H1 (cell line): ENCODE data around the gene HIVEP3. TPM values are rescaled to one million over a fixed set of nuclear protein-coding genes. Genes with fewer than 3 reads are reported as not detected.

Experiments used
- CTCF ChIA-PET: fragments of 300-600 bp; sonication (Branson Sonifier 250); formaldehyde crosslinking; loops from one replicate; lab custom pipeline; 2021; ENCODE audit not compliant: partially characterized antibody; lab: Charles Lee
- POLR2A ChIA-PET: fragments of 300-600 bp; sonication (Branson Sonifier 250); formaldehyde crosslinking; loops from one replicate; lab custom pipeline; 2021; ENCODE audit warnings: inconsistent platforms; ENCODE audit not compliant: partially characterized antibody; lab: Charles Lee
- DNase-seq, 2 experiments: peaks; one replicate each; pipeline versions ENCODE4 v3.0.0 to v3.0.0-alpha.2; 2010 to 2022; ENCODE audit warnings: low spot score in 2 of 2, low read depth in 1 of 2, mixed read lengths in 1 of 2
- FAIRE-seq: peaks from 2 replicates; lab custom pipeline; 2011; peaks lifted over from hg19 to GRCh38; lab: Jason Lieb, UNC
- H2AFZ ChIP-seq: 2 replicates; pipeline ENCODE4 v1.8.1; 2012; ENCODE audit warnings: low read length, inconsistent platforms
- H2AK5ac ChIP-seq: 2 replicates; pipeline ENCODE4 v1.6.1; 2013; ENCODE audit warnings: low read depth, low read length
- H2BK120ac ChIP-seq: replicated peaks from 2 replicates; pipeline ENCODE3; 2013; ENCODE audit warnings: low read depth, low read length, inconsistent platforms
- H2BK12ac ChIP-seq: 2 replicates; pipeline ENCODE4 v1.6.1; 2013; ENCODE audit warnings: low read depth, low read length
- H2BK15ac ChIP-seq: 2 replicates; pipeline ENCODE4 v1.6.1; 2013; ENCODE audit warnings: low read length
- H2BK20ac ChIP-seq: 2 replicates; pipeline ENCODE4 v1.6.1; 2013; ENCODE audit warnings: low read length
- H2BK5ac ChIP-seq: 2 replicates; pipeline ENCODE4 v1.6.1; 2013; ENCODE audit warnings: low read depth, low read length
- H3K14ac ChIP-seq: 2 replicates; pipeline ENCODE4 v1.6.1; 2013; ENCODE audit warnings: inconsistent platforms; ENCODE audit not compliant: insufficient read length
- H3K18ac ChIP-seq: 2 replicates; pipeline ENCODE4 v1.6.1; 2013; ENCODE audit warnings: low read length; ENCODE audit errors: extremely low read depth
- H3K23ac ChIP-seq: 2 replicates; pipeline ENCODE4 v1.6.1; 2013; ENCODE audit warnings: inconsistent platforms; ENCODE audit not compliant: insufficient read length
- H3K23me2 ChIP-seq: 2 replicates; pipeline ENCODE4 v1.6.1; 2013; ENCODE audit warnings: low read depth, low read length
- H3K27ac ChIP-seq: 2 replicates; pipeline ENCODE4 v1.6.1; 2011; ENCODE audit warnings: low read depth, low read length, inconsistent platforms
- H3K27me3 ChIP-seq, 4 experiments: replicated peaks in 1 of 4; 1 replicate in 1 of 4; 2 replicates in 3 of 4; pipeline versions ENCODE4 v1.6.1 to v1.8.1; 2011 to 2013; ENCODE audit warnings: low read length in 3 of 4, mild to moderate bottlenecking in 3 of 4, inconsistent platforms in 2 of 4, mixed read lengths in 2 of 4, moderate library complexity in 1 of 4; ENCODE audit not compliant: control insufficient read depth in 3 of 4, insufficient read depth in 3 of 4; ENCODE audit errors: extremely low read depth in 1 of 4
- H3K36me3 ChIP-seq, 4 experiments: 2 replicates each; pipeline versions ENCODE4 v1.6.1 to v1.8.1; 2011 to 2013; ENCODE audit warnings: mild to moderate bottlenecking in 4 of 4, low read length in 3 of 4, moderate library complexity in 2 of 4, control low read depth in 1 of 4, inconsistent platforms in 1 of 4; ENCODE audit not compliant: insufficient read depth in 4 of 4, control insufficient read depth in 2 of 4
- H3K4ac ChIP-seq: replicated peaks from 2 replicates; pipeline ENCODE3; 2013; ENCODE audit warnings: low read length, low read depth, mixed read lengths, inconsistent platforms; ENCODE audit not compliant: insufficient read length
- H3K4me1 ChIP-seq, 4 experiments: replicated peaks in 1 of 4; 1 replicate in 1 of 4; 2 replicates in 3 of 4; pipeline versions ENCODE4 v1.6.1 to v1.8.1; 2011 to 2013; ENCODE audit warnings: low read length in 3 of 4, inconsistent platforms in 2 of 4, mixed read lengths in 1 of 4; ENCODE audit not compliant: insufficient read depth in 4 of 4, control insufficient read depth in 3 of 4
- H3K4me2 ChIP-seq, 2 experiments: 2 replicates each; pipeline versions ENCODE4 v1.6.1 to v1.8.1; 2011 to 2013; ENCODE audit warnings: low read depth in 2 of 2, low read length in 2 of 2, control low read depth in 1 of 2, inconsistent platforms in 1 of 2, mild to moderate bottlenecking in 1 of 2; ENCODE audit not compliant: insufficient read depth in 1 of 2
- H3K4me3 ChIP-seq, 4 experiments: fragments of 200-600, 300-600 bp in 1 of 4; sonication (generic), shearing (Covaris generic), sonication (Bioruptor Twin) in 1 of 4; 2 replicates each; pipeline versions ENCODE4 v1.5.1 to v1.8.1; 2011 to 2016; ENCODE audit warnings: low read length in 4 of 4, low read depth in 3 of 4, control low read depth in 2 of 4, inconsistent platforms in 2 of 4, mild to moderate bottlenecking in 2 of 4, mixed read lengths in 1 of 4, moderate library complexity in 1 of 4; ENCODE audit not compliant: insufficient read depth in 2 of 4; ENCODE audit errors: extremely low read depth in 1 of 4
- H3K56ac ChIP-seq: replicated peaks from 2 replicates; pipeline ENCODE3; 2013; ENCODE audit warnings: low read depth, mild to moderate bottlenecking, mixed read lengths, low read length, inconsistent platforms; ENCODE audit not compliant: insufficient read length
- H3K79me1 ChIP-seq: 2 replicates; pipeline ENCODE4 v1.6.1; 2013; ENCODE audit warnings: low read depth, low read length, control low read depth
- H3K79me2 ChIP-seq, 2 experiments: 2 replicates each; pipeline versions ENCODE4 v1.6.1 to v1.8.1; 2012 to 2013; ENCODE audit warnings: low read length in 2 of 2, mild to moderate bottlenecking in 2 of 2, inconsistent platforms in 1 of 2; ENCODE audit not compliant: insufficient read depth in 2 of 2, control insufficient read depth in 1 of 2
- H3K9ac ChIP-seq, 4 experiments: replicated peaks in 1 of 4; 1 replicate in 1 of 4; 2 replicates in 3 of 4; pipeline versions ENCODE4 v1.6.1 to v1.8.1; 2011 to 2013; ENCODE audit warnings: low read depth in 3 of 4, low read length in 3 of 4, control low read depth in 2 of 4, mild to moderate bottlenecking in 2 of 4, moderate library complexity in 2 of 4, inconsistent platforms in 1 of 4; ENCODE audit errors: extremely low read depth in 1 of 4
- H3K9me3 ChIP-seq, 2 experiments: 2 replicates each; pipeline versions ENCODE4 v1.6.1 to v1.8.1; 2012 to 2013; ENCODE audit warnings: mild to moderate bottlenecking in 2 of 2, moderate library complexity in 2 of 2, control low read depth in 1 of 2, inconsistent platforms in 1 of 2, low read depth in 1 of 2, low read length in 1 of 2, mixed read lengths in 1 of 2; ENCODE audit not compliant: insufficient read depth in 2 of 2
- H4K20me1 ChIP-seq, 2 experiments: replicated peaks in 1 of 2; 2 replicates each; pipeline versions ENCODE3 to v1.8.1; 2011 to 2013; ENCODE audit warnings: inconsistent platforms in 2 of 2, low read length in 2 of 2, mild to moderate bottlenecking in 1 of 2; ENCODE audit not compliant: insufficient read depth in 2 of 2, control insufficient read depth in 1 of 2
- H4K5ac ChIP-seq: 2 replicates; pipeline ENCODE4 v1.6.1; 2013; ENCODE audit warnings: low read length, low read depth, mixed read lengths, inconsistent platforms; ENCODE audit not compliant: insufficient read length
- H4K8ac ChIP-seq: 2 replicates; pipeline ENCODE4 v1.8.0; 2013; ENCODE audit warnings: mild to moderate bottlenecking, moderate library complexity, low read length, inconsistent platforms; ENCODE audit not compliant: insufficient read depth; ENCODE audit errors: extremely low read depth
- H4K91ac ChIP-seq: replicated peaks from 2 replicates; pipeline ENCODE3; 2013; ENCODE audit warnings: low read length, mixed read lengths, inconsistent platforms; ENCODE audit not compliant: insufficient read length
- ATF2 ChIP-seq: IDR thresholded peaks from 2 replicates; pipeline ENCODE4 v1.6.1; 2012; ENCODE audit warnings: low read length, inconsistent platforms
- ATF3 ChIP-seq: IDR thresholded peaks from 2 replicates; pipeline ENCODE4 v1.6.1; 2011; ENCODE audit warnings: low read depth, mild to moderate bottlenecking, low read length; ENCODE audit not compliant: insufficient read depth
- BCL11A ChIP-seq, 2 experiments: IDR thresholded peaks; one replicate each; pipeline ENCODE4 v1.6.1; 2011; ENCODE audit warnings: low read depth in 2 of 2, low read length in 2 of 2, mild to moderate bottlenecking in 2 of 2
- CBX8 ChIP-seq: fragments of 300-800, 300-1000 bp; sonication (generic); IDR thresholded peaks from 2 replicates; pipeline ENCODE4 v1.7.1; 2016; ENCODE audit warnings: low read depth, low read length, borderline replicate concordance
- CREB1 ChIP-seq: IDR thresholded peaks from 2 replicates; pipeline ENCODE4 v1.6.1; 2012; ENCODE audit warnings: inconsistent platforms
- EZH2 ChIP-seq: fragments of 200-600 bp; sonication (generic); IDR thresholded peaks from 2 replicates; pipeline ENCODE4 v1.7.1; 2012; ENCODE audit warnings: low read depth, mild to moderate bottlenecking, moderate library complexity, low read length, inconsistent platforms; ENCODE audit not compliant: severe bottlenecking
- GTF2F1 ChIP-seq: IDR thresholded peaks from 2 replicates; pipeline ENCODE4 v1.6.1; 2012; ENCODE audit warnings: low read depth, low read length, improper control_type of control experiment, borderline replicate concordance
- MAFK ChIP-seq: IDR thresholded peaks from 2 replicates; pipeline ENCODE4 v1.6.1; 2012; ENCODE audit warnings: low read depth, mild to moderate bottlenecking, improper control_type of control experiment, low read length
- POLR2A ChIP-seq, 2 experiments: IDR thresholded peaks; 1 replicate in 1 of 2; 2 replicates in 1 of 2; pipeline ENCODE4 v1.6.1; 2011; ENCODE audit warnings: low read depth in 2 of 2, low read length in 2 of 2, mild to moderate bottlenecking in 2 of 2; ENCODE audit errors: control extremely low read depth in 1 of 2
- SIRT6 ChIP-seq: IDR thresholded peaks from one replicate; pipeline ENCODE4 v1.7.1; 2012; ENCODE audit warnings: low read length, inconsistent platforms
- SP1 ChIP-seq: IDR thresholded peaks from 2 replicates; pipeline ENCODE4 v1.6.1; 2011; ENCODE audit warnings: low read depth, low read length
- TAF7 ChIP-seq: optimal IDR thresholded peaks from 2 replicates; pipeline ENCODE3; 2011; ENCODE audit warnings: low read depth, mild to moderate bottlenecking, inconsistent platforms, low read length, moderate library complexity, borderline replicate concordance
- TBP ChIP-seq: IDR thresholded peaks from 2 replicates; pipeline ENCODE4 v1.6.1; 2011; ENCODE audit warnings: low read depth, low read length, improper control_type of control experiment
- WGBS, 2 experiments: shearing (Covaris generic) in 1 of 2; methylation state at CpG; one replicate each; pipeline versions ENCODE4 v1.1.6 to v1.1.7; 2013 to 2015; ENCODE audit warnings: low lambda C conversion rate in 2 of 2, mixed read lengths in 2 of 2, inconsistent platforms in 1 of 2, low coverage in 1 of 2, missing lambda C conversion rate in 1 of 2; ENCODE audit not compliant: insufficient replicate concordance in 2 of 2, insufficient coverage in 1 of 2, insufficient read length in 1 of 2; ENCODE audit errors: extremely low coverage in 1 of 2, missing lambda C conversion rate in 1 of 2; 5-methylcytosine and 5-hydroxymethylcytosine counted together
- polyA plus RNA-seq, 7 experiments: library from polyadenylated mRNA; depleted of rRNA in 3 of 7; stranded (reverse) in 5 of 7; unstranded in 2 of 7; fragments of >200 nt in 5 of 7; fragments of 200-250 nt in 2 of 7; gene quantifications; 1 replicate in 5 of 7; 2 replicates in 1 of 7; 4 replicates in 1 of 7; pipeline versions ENCODE4 v1.2.1 to v1.2.3, GENCODE V29; 2011 to 2013; ENCODE audit warnings: missing spikeins in 2 of 7, mixed read lengths in 2 of 7
- total RNA-seq: library from RNA; stranded (reverse); fragmentation: NEBNext Ultra II Directional; extraction: Animal tissue kit (Norgen Biotek cat#: 25700); gene quantifications from 2 replicates; pipeline ENCODE4 v1.2.1, GENCODE V29; 2021

Gene HIVEP3
- total and polyA plus RNA-seq, 2 of the 8 experiments (the other 6 are each of a cell fraction or from before 2014, with no cell fraction given) = 0.24 to 0.69 TPM

- Histone ChIP-seq H2BK5ac (no peak overlapping the region), H4K5ac (no peak overlapping the region), H2AK5ac (no peak overlapping the region), H4K8ac (no peak overlapping the region), H4K20me1 (no peaks in the 10 kb centered on the region), H3K4me1 (no peaks in the 10 kb centered on the region), H3K4me2 (no peak overlapping the region), H3K4me3 (no peak overlapping the region), H3K4ac (no peak overlapping the region), H3K27ac (no peak overlapping the region), H3K14ac (no peak overlapping the region), H3K79me1 (no peaks in the 10 kb centered on the region), H2BK12ac (no peak overlapping the region), H3K9ac (no peak overlapping the region), H3K23ac (no peak overlapping the region), H2BK20ac (no peak overlapping the region), H2BK120ac (no peak overlapping the region), H3K79me2 (no peaks in the 10 kb centered on the region), H4K91ac (no peak overlapping the region), H3K36me3 (no peaks in the 10 kb centered on the region), H2BK15ac (no peak overlapping the region), H3K18ac (no peak overlapping the region), H3K9me3 (no peaks in the 10 kb centered on the region), H3K23me2 (no peaks in the 10 kb centered on the region), H3K56ac (no peak overlapping the region), H2AFZ (no peak overlapping the region), H3K27me3 (no peaks in the 10 kb centered on the region)
- WGBS, 2 experiments = 88% methylated on average over 6 of the region's 6 CpGs; no CpG with 5 or more reads in 1 of the 2 experiments
- ChIA-PET POLR2A (no interaction called here), CTCF (interaction anchor here (0.8 to 1.0 kb wide), 3 partner anchors 10 to 118 kb away, joined by 3 read pairs; no protein-coding TSS in a partner anchor)
- DNase-seq (no peak), FAIRE-seq (no peak)
- TF ChIP-seq GTF2F1 (no peak), SIRT6 (no peak), MAFK (no peak), CREB1 (no peak), ATF2 (no peak), TAF7 (no peak), CBX8 (no peak), EZH2 (no peak), SP1 (no peak), ATF3 (no peak), TBP (no peak), POLR2A (IDR thresholded peaks at IDR 0.05; ENCODE audit: control extremely low read depth in 1 of 2, low read depth in 2 of 2, low read length in 2 of 2) (no peak), BCL11A (IDR thresholded peaks at IDR 0.05; ENCODE audit: low read depth in 2 of 2, low read length in 2 of 2) (no peak)
Observed at GRCh38 chr1:41700986-41701535, 217.7 kb downstream of the HIVEP3 start.
